CD4-positive, alpha-beta T cell treated with Interleukin-6 at 100 ng/mL for 8 hours (primary cell): ENCODE data around the gene ICA1.

Experiments
- DNase-seq: peaks from one replicate; pipeline ENCODE4 v3.0.0-alpha.2; 2020; ENCODE audit warnings: mixed read lengths, low spot score

Gene ICA1

DNA sequence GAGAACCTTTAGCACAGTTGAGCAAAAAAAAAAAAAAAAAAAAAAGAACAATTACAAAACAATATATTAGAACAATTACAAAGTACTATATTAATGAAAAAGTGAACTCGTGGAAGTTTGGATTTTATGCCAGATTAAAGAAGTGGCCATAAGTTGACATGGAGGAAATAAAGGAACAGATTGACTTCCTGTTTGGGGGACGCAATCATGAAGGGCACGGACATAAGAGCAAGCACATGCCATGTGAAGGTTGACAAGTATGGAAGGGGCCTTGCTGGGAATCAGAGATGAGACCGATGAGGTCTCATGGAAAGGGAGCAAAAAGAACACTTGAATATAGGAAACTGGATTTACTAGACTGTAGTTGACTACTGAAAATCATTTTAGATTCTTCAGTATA, 61.7 kb downstream of the ICA1 start:
- no peak for DNase-seq

DNA sequence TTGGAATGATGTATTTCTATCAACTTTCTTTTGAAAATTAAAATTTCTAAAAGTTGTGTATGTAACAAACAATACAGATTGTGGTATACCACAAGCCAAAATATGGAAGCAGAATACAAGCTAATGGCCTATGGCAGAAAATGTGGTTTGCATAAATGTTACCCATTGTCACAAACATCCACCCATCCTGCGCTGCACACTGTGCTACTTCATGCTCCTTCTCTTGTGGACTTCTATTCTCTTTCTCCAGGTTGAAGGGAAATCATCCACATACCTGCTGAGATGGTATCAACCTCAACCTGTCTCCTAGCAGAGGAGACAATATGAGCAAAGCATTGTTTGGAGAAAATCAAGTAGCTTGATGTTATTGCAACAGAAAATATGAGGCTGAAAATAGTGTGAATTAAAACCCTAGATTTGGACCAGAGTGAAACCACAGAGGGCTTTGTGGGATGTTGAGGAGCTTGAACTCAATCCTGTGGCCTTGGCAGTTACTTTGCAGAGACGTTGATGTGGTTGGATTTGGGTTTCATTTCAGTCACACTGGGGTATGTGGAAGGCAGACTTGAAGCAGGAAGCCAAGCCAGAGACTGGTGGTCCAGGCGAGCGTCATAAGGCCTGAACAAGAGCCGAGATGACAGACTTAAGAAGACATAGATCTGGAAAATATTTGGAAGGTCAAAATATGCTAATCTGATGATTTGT, 63.8 kb downstream of the ICA1 start:
- peak; percentile 11 for DNase-seq

DNA sequence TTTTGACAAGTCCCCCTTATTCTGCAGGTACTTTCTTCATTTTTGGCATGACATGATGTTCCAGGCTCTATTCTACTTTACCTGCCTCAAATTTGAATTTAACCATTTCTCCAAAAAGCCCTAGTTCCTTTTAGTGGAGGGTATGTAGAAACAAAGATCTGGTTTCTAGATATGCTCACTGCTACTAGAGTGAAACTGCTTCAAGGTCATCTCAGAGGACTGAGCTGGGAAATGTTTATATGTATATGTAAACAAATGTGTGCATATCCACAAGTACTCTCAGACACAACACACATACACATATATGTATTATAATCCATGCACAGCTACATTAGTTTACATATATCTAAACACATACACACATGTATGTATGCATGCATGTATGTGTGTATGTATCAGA, 69.1 kb downstream of the ICA1 start:
- no peak for DNase-seq

DNA sequence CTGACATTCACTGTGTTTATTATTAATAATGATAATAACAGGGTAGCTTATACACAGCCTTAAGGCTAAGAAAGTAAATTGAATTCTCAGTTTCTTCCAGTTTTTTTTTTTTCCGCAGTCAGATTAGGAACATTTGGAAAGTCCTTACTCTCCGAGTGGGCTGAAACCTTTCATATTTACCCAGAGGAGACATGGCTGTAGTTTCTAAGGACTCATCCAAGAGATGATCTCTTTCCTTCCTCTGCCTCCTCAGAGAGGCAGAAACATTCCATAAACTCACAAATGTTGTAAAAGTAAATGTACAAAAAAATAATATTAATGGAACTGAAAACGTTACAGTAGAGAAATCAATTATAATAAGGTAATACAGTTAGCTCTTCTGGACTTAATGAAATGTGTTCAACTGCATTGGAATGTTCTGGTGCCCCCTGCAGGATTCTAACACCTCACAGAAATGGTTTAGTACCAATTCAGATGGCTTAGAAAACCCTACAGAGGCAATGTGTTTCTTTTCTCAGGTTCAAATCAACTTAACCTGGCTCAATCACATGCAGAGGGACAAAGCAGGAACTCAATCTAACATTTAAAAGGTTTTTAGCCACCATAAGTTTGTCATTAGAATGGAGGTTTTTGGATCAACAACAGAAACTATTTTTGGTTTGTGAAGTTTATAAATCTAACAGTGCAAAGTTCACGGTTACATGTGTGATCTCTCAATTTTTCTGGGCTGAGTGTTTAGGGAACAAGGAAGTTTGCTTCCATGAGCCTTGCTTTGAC, 71.7 kb downstream of the ICA1 start:
- DNase-seq = peak; percentile 77

DNA sequence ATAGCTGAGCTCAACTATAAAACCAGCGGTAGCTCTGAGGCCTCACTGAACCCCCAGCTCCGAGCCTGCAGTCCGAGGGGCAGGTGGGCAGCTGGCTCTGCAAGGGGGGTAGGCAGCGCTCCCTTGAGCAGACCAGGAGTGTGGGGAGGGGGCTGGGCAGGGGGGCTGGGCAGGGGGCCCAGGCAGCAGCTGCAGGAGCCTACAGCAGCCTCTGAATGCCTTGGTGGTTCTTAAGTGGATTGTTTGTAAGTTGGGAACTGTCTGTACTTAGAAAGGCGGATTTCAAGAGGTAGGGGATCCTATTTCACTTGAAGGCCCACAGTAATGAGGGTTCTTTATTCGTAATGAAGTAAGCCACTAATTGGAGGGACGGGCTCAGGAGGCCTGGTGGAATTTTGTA, 72.3 kb downstream of the ICA1 start:
- DNase-seq = no peak

DNA sequence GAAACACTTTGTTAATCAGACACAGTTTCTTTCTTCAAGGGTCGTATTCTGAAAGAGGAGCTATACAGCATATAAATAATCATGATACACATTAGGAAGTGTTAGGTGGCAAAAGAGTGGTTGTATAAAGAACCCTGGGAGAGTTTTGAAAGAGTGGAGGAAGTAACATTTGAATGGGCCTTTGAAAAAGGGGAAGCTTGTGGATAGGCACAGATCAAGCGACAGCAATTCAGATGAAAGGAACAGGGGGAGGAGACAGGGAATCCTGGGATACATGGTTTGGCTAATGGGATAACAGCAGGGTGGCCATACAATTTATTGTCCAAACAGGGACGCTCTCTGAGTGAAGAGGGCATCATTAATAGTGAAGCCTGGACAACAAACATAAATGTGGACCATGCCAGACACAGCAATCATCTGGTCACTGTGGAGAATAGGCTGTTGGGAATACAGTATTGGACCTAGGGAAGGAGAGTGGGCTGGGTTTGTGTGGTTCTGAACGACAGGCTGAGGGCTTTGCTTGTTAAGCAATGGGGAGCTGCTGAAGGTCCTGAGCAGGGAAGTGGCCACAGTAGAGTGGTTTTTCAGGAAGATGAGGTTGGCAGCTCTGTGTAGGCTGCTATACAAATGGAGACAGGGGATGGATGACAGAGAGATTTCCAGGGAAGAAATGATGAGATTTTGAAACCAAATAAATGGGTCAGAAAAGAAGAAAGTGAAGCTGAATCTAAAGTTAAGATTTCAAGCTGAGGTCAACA, 75.9 kb downstream of the ICA1 start:
- no peak for DNase-seq

DNA sequence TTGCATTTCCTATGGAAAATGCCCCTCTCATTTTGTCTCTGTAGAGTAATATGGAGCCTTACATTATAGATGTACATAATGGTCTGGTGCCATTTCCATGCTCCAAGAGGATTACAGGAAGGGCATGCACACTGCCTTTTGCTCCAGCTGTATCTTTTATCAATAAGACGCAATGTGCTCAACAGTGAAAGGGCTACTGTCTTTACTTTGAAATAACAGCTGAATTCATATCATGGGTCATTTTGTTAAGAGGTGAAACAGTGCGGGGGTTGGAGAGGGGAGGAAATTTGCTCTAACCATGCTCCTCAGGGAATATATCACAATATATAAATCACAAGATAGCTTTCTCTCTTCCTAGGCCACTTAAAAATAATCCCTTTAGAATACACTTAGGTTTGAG, 77.7 kb downstream of the ICA1 start:
- no peak for DNase-seq

DNA sequence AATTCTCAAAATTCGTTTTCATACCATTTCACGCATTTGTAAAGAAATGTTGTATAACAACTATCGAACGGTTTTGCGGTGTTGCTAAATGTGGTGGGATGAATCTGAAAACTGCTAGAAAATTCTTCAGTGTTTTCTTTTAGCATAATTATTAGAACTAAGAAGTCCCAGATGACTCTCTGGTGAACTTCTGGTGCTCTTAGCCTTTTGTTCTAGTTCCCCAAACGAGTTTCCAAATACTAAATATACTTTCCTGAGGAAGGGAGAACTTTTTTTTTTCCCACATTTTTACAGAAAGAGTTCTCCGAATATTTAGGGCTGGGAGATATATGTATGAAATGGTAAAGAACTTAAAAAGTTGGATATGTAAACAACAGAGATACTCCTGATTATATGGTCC, 82.5 kb downstream of the ICA1 start:
- DNase-seq = no peak

DNA sequence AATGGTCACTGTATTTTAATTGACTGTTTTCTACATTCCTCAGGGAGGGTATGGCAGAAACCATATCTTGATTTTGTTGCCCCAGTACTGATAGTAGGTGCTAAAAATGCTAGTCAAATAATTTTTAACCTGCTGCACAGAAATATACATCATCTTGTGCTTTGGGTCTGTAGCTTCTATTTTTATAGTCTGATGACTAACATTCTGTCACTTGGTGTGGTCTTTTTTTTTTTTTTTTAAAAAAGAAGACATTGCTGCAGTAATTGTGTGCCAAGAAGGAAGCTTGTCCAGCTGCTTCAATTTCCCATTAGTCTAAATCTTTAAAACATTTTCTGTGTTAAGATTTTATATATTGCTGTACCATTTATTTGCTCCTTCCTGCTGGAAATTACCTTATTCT, 83.6 kb downstream of the ICA1 start:
- no peak for DNase-seq

DNA sequence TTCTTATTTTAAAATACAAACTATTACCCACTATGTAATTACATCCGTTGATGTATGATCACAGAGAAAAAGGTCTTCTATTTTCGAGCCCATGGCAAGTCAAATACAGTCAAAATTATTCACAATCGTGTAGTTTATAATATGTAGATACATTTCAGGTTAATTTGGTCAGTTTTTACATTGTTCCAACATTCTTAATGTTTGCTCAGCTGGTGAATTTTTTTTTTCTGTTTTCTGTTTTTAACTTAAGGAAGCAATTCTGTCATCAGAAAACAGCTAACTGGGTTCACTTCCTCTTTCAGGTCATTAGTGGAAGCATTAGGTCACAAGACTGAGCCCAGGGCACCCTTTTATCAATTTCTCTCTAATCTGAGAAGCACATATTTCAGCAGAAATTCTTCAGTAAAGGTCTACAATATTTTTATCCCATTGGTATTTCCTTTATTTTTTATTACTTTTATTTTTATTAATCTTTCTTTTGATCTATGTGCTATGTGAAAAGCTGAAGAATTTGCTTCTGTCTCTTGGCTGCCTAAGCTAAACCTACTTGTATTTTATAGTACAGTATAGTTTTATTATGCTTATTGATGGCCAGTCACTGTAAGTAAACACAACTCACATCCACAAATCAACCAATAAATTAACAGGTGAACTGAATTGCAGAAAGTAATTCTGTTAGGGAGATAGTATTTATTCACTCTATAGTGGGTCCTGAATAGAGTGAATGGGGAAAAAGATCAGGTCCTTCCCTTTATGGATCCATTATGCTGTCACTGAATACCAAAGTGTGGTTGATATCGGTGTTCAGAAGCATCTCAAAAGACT, 84.6 kb downstream of the ICA1 start:
- DNase-seq = peak; percentile 14

DNA sequence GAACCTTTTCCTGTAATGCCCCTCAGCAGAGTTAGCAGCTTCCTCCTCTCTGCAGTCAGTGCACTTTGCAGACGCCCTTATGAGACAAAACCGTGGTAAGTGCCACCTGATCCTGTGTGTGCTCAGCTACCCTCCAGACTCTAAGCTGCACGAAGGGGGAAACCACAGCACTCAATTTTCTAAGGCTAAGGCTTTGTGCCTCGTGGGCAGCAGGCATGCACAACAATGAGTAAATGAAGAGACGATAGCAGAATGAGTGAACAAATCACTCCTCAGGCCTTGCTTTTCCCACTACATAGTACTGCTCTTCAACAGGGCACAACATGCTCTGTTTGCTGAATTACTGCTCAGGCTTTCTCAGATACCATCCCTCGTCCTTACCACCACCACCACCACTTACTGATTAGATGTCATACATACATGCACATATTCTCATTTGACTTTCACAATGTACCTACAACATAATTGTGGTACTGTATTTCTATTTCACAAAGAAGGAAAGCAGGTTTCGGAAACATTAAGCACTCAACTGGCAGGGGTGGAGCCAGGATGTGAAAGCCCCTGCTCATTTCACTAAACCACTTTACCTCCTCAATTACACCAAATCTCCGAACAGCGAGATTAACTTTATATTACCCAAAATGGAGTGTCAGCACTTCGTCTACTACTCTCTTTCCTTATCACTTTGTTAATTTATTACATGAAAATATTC, 85.4 kb downstream of the ICA1 start:
- DNase-seq = peak; percentile 86

DNA sequence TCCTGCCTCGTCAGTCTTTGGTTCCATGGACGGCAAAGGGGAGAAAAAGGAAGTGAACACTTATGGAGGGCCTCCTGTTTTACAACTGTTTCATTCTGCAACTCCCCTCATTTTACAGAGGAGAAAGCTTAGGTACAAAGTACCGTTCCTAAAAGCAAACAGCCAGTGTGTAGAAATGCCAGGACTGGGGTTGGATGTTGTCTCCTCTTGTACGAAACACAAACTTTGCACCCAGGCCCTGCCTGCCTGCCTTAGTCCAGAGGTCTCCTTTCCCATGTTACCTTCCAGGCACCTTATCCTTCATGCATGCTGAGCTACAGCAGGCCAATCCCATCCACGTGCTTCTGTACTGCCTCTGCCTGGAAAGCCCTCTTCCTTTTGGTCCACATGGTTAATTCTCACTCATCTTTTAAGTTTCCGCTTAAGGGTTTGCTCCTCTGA, 86.0 kb downstream of the ICA1 start:
- no peak for DNase-seq

DNA sequence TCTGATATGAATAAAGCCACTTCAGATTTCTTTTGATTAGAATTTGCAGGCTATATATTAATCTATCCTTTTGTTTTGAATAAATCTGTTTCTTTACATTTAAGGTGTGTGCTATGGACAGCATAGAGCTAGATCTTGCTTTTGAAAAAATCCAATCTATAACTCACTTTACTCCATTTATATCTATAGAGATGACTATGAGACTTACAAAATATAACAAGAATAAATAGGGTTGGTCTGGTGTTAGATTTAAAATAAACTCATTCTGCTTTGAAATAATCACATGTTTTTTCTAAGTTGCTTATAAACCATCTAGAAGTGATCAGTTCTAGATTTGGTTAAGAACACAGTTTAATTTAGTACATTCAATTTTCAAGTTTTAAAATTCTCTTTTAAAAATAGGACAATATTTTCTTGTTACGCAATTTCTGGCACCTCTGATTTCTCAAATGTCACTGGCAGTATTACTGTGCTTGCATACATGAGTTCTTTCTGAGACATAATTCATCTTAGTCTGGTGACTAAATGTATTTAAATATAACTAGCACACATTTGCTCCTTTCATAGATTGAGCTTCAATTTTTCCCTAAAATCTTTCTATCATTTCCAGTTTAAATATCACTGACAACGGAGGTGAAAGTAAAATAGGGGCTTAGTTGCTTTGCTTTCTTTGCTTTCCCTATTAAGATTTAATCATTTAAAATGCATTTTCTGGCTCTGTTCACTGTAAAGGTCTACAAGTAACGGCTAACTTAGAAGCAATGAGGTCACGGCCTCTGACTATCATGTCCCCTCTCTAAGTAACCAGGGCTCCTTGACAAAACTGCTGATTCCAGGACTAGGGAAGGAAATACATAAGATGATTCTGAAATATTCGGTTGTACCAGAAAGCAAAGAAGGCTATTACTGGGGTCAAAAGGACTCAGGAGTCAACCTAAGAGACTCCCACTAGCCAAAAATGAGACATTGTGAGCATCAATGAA, 89.3 kb downstream of the ICA1 start:
- DNase-seq = no peak

DNA sequence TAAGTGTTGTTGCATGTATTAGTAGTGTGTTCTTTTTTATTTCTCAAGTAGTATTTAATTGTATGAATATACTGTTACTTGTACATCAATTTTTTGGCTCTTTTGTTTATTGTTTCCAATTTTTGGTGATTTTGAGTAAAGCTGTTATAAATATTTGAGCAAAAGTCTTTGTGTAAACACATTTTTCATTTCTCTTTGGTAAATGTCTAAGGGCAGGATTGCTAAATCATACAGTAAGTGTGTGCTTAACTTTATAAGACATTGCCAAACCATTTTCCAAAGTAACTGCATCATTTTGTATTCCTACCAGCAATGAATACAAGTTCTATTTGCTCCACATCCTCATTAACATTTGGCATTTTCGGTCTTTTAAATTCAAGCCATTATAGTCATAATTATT, 92.8 kb downstream of the ICA1 start:
- DNase-seq = no peak

DNA sequence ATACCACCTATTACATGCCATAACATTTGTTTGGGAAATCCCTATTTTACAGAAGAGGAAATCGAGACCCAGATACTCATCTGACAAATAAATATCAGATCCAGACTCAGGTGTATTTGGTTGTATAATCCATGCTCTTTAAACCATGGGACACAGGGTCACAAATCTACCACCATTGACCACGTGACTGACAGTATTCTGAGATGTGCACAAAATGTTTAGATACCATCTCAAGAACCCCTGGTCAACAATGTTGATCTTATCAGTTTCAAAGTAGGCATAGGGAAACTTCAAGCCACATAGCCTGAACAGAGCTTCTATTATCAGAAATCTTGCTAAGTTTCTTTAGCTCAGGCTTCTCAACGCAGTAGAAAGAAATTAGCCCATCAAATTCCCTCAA, 93.6 kb downstream of the ICA1 start:
- no peak for DNase-seq

DNA sequence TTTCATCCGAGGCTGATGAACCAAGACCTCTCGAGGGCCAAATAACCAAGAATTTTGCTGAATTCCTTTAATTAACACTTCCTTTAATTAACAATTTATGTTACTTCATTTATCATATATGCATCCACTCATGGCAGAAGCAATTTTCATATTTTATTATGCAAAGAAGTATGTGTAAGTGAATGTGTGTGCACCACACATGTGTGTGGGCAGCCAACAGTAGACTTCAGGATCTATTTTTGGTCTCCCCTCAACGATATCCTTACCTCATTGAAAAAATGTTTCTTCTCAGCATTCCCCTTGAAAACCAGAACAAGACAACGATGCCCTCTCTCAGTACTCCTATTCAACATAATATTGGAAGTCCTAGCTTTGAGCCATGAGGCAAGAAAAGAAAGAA, 96.8 kb downstream of the ICA1 start:
- DNase-seq = no peak

DNA sequence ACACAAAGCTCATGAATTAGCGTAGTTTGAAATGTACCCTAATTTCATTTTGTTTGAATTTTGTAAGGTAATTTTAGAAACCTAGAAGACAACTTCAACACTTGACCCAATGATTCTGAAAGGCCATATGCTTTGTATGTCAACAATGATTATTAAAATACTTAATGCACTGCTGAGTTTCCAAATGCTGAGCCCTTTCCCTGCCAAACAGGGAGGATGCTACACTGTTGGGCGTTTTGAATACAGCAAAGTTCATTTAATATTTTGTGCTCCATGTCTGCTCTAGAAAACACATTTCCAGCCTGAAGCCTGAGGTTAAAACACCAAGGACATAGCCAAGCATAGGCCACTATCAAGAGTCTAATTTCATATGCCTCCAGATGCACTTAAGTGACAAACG, 99.8 kb downstream of the ICA1 start:
- no peak for DNase-seq

DNA sequence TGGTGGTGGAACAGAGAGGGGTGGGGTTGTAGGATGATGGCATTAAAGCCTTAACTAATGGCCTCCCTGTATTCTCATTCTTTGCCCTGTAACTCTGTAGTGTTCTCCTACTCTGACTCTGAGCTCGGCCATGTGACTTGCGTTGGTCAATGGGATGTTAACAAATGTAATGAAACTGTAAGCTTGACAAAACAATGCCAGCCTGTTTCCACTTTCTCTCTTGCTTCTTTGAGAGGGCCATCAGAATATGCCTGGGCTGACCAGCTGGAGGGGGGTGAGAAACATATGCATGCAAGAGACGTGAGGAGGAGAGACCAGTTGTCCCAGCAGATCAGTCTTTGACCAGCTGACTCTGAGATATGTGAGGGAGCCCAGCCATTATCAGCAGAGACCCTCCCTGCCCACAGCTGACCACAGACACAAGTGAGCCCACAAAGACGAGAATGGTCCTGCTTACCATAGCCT, 100.6 kb downstream of the ICA1 start:
- DNase-seq = no peak

DNA sequence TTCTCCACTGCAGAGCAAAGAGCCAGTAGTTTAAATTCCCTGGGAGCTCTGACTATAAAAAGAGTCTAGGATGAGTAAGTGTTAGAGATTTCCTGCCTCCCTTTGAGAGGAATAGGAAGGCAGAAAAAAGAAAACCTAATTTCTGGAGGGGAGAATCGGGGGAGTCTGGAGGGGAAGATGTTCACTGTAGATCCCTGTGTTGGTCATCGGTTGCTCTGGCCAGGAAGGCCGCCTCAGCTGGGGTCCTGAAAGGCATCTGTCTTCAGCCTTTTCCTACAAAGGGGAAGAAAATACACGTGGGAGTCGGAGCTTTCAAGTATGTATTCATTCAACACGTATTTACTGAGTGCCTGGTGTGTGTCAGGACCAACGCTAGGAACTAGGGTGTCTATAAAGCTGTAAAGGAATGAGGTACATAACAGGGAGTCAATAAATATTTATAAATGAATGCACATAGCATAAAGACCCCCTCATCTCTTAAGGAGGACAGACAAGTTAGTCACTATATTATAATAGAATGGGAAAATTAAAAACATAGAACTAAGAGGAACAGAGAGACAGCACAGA, 101.1 kb downstream of the ICA1 start:
- DNase-seq = no peak

DNA sequence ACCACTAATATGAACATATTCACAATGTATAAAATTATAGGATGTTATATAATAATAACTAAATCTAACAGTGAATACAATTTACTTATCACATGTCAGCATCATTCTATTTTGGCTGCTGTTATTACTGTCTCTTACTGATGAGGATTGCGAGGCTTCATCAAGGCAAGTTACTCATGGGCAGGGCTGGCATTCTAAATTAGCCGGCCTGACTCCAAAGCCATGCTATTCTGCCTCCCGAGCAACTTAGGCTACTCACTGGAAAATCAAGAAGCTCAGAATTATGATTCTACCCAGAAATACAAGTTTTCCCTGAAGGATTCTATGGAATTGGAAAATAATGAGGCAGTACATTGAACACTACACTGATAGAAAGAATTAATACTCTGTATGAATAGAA, 101.7 kb downstream of the ICA1 start:
- DNase-seq = no peak
